GM21526 (cell line): ENCODE measurements around the gene TMEM30B.

ENCODE experiments used
- ATAC-seq: cut with Tn5 transposase; IDR thresholded peaks from one replicate; pipeline ENCODE4 v1.9.1; 2021; ENCODE audit warnings: moderate library complexity; ENCODE audit not compliant: unreplicated experiment, low FRiP score

TMEM30B gene

DNA sequence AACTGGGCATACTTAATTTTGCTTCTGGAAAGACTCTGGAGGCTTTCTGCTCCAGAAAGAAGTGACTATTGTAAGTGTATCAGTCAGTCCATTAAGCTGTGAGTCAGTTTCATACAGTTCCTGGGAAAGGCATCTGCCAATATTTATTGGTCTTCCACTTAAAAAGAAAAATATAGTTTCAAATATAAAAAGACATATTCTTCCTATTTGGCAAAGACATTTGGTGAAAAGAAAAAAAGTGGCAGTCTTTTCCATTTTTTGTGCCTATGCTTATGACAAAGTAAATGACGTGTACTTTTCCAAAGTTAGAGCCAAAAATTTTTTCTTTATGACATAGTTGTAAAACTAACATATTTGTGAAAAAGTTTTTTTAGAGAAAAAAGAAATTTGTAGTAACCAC lies 12.3 kb downstream of the TMEM30B start:
- ATAC-seq, result no peak

DNA sequence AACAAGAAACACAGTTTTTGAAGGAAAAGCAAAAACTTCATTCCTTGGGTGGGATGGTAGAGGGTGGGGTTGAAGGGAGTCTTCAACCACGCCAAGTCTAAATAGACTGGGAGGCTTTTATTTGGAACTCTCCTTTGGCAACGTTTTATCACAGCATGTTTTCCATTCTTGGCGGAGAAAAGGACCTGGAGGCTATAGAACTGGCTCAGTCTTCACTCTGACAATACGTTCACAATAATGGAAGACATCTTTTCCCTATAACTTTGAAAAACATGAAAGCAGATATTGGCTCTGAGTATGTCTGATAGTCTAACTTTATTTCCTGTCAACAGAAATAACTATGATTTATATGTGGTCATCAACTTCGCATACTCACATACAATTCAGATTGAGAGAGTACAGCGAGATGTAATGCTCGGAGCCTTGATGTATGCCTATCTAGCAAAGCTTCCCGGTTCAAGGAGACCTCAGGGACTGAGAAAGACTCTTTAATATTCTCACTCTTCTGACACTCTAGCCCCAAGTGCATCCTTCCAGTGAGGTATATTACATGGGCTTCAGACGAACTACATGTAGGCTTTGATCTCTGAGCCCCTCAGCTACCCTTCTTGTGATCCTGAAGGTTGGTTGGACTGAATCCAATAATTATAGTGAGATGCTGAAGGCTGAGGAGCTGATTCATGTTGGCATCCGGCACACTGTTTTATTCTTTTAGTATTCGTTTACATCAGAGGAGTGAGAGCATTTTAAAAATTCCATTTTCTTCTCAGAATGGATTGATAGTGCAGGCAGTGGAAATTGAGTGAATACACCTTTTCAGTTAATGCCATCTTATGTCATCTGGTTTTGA lies 14.0 kb downstream of the TMEM30B start:
- ATAC-seq, result no peak

DNA sequence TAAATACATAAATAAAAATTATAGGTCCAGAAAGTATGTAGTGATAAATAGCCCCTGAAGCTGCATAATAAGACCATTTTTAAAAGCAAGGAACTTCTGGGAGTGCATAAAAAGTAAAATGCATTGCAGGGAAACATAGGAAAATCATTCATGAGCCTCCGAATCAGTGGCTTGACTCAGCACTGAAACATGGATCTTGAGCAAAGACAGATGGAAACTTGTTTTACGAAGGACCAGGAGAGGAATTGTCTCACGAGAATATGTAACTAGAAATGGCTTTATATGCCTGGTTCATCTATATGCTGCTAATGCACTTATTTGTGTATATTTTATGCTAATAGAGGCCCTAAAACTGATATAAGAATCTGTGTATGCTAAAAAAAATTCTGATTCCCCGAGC lies 14.7 kb downstream of the TMEM30B start:
- ATAC-seq, result no peak

DNA sequence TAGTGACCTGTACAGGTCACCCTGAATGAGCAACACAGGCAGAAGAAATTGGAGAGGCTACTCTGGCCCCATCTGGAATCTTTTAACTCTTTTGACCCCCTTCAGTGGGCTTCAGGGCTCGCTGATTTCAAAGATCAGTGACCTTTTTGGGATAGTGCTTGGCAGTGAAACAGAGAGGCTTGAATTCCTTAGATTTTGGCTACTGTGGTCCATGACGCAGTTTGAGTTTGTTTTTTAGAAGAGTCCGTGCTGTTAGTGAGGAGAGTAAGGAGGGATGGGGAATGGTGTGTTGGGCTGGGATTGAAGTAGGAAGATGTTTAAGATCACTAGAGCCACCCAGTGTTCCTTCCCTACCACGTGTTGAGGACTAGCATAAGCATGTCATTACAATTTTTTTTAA lies 16.5 kb downstream of the TMEM30B start:
- no peak for ATAC-seq

DNA sequence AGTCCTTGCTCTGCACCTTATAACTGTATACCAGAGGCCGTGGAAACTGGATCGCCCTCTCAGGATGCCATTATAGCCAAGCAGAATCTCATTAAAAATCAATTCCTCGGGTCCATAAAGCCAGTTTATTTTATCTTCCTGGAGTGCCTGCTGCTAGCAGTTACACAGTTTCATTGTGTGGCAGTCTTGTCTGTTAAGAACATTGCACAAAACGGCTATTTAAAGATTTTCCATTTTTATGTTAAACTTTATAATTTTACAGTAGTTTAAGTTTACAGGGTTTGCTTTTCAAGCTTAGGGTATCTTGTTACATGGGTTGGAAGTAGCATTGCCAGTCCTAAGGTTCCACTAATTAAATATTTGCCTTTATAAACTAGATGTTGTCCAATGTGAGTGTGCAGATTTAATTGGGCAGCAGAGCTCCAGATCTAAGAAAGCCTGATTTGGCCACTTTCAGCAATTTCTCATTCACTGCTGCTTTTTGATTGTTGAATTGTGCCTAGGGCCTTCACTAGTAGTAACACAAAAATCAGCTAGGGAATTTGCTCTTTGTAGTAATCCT lies 17.0 kb downstream of the TMEM30B start:
- ATAC-seq, result no peak

DNA sequence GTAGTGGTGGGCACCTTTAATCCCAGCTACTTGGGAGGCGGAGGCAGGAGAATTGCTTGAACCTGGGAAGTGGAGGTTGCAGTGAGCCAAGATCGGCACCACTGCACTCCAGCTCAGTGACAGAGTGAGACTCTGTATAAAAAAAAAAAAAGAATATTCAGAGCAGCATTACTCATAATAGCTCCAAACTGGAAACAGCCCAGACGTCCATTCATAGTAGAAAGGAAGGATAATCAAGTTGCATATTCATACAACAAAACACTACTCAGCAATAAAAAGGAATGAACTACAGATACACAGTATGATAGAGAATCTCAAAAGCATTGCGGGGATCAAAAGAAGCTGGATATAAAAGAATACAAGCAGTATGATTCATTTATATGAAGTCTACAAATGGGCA lies 19.1 kb downstream of the TMEM30B start:
- ATAC-seq, result no peak

DNA sequence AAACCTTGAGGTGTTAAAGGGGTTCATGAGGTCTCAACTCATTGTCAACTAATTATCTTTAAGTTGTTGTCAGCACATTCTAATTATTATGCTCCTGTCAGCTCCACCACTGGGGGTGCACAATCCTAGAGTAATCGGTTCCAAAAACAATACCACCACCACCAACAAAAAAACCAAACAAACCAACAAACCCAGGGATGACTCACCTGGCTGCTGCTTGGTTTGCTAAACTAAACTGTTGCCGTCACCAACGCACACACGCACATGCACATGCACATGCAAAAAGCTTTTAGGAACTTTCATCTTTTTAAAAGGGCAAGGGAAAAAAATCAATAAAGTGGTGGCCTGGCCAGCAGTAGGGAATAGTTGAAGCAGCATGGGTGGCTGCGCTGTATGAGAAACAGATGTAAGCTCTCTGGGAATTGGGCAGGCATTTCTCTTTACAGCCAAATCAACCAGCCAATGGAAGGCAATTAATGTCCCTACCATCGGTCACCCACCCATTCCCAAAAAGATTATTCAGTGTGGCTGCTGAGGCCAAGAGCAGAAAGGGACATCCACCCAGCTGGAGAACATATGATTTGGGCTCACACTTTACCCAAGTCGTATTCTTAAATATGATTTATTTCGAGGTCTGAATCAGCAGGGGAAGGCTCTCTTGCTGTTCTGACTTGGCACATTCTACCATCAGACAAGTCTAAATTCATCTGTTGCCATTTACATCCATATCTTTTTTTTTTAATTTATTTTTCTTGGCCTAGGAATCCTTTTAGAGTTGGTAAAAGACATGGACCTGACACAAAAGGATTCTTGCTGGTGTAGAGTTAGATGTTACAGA lies 20.0 kb downstream of the TMEM30B start:
- no peak for ATAC-seq

DNA sequence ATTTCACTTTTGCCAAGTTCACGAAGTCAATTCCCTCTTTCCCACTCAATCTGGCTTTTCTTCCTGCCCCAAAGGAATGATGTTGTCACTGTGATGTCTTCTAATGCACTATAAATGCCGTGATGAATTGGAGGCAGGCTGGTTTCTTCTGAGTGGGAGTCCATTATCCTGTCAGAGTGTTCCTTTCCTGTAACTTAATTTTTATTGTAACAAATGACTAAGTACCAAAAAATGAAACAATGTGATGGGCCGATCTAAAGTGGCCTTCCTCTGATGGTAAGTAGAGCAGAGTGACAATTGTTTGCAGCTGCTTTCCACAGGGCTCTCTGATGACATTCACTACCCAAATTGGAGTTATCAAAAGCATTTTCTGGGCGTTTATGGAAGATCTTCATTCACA lies 22.2 kb downstream of the TMEM30B start:
- no peak for ATAC-seq

DNA sequence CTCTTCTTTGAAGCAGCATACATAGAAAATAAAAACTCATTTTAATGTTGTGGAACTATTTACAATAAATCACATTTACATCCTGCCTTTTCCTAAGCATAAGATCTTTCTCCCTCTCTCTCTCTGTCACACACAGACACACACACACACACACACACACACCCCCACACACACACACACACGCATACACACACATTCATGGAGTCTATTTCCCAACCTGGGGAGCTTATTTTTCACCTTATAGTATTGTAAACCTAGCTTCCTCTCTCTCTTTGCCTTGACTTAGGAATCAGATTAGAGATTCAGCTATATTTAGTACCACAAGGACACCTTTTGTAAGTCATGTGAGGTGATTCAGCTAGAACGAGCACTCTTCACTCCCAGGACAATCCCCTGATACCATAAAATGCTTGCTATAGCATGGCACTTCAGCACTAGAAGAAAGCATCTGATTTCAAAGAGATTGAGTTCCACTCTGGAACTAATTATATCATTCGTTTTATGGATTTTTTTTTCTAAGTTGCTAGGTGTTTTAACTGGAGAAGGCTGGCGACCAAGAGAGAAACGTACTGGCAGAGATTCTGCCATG lies 23.6 kb downstream of the TMEM30B start:
- ATAC-seq, result no peak

DNA sequence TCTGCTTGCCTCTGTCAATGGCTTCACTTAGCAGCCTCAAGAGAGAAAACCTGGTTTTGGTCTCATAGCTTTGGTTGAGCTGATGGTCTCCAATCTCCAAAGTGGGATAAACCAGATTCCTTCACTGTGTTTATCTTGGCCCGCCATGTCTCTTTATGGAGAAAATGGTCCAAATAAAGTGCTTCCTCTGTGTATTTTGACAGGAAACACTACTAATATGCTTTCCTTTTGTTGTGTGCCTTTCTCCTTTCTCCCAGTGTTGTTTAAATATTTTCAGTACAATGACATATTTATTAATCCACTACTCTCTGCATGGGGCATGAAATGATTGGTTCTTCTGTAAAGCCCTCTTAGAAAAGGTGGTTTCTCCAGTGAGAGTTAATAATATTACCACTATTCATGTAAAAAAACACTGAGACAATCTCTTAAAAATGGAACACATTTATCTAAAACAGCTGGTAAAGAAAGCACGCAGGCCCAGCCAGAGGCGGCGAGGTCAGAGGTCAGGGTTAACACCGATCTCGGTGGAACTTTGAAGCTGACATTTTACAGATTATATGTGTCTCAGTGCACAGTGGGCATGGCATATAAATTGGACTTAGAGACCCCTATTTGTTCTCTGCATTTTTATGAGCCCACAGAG lies 24.2 kb downstream of the TMEM30B start:
- ATAC-seq, result no peak

DNA sequence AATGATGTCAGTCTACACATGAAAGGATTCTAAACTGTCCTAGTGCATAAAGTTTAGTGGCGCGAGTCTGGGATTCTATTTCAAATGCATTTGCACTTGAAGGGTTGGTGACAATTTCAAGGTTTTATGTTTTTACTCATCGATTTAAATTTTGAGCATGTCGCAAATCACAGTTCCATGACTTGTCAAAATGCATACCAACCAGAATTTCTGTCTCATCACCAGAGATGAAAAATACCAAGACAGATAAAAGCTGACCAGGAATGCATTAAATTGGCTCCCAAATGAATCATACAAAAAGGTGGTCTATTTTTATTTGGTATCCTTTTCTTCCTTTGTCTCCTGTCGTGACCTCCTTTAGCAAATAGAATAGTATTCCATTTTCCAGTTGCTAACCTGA lies 25.2 kb downstream of the TMEM30B start:
- no peak for ATAC-seq

DNA sequence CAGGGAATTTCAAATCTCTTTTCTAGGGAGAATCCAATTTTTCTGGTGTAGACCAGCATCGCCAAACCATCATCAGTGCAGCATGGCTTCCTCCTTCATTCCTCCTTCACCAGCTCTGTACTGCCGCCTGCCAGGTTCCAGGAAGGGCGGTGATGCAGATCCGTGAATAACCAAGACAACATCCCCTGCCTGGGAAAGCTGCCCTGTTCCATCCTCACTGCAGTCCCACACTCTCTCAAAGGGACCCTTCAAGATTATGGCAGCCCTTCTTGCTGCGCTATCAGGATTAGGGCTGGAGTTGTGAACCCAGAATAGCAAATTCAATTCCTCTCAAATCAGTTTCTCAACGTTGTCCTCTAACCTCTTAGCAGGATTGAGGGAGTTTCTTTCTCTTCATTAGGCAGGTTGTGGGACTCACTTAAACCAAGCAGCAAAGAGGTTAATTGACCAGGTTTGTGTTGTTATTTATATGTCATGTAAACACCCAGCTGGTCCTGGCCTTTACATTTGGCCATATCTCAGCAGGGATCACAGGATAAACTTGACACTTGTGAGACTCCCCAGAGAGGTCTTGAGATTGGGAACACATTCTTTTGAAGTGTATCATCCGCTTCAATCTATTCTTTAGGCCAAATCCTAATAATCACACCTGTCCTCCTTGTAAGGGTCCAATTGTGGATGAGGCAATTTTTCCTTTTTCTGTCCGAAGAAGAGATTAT lies 26.2 kb downstream of the TMEM30B start:
- no peak for ATAC-seq

DNA sequence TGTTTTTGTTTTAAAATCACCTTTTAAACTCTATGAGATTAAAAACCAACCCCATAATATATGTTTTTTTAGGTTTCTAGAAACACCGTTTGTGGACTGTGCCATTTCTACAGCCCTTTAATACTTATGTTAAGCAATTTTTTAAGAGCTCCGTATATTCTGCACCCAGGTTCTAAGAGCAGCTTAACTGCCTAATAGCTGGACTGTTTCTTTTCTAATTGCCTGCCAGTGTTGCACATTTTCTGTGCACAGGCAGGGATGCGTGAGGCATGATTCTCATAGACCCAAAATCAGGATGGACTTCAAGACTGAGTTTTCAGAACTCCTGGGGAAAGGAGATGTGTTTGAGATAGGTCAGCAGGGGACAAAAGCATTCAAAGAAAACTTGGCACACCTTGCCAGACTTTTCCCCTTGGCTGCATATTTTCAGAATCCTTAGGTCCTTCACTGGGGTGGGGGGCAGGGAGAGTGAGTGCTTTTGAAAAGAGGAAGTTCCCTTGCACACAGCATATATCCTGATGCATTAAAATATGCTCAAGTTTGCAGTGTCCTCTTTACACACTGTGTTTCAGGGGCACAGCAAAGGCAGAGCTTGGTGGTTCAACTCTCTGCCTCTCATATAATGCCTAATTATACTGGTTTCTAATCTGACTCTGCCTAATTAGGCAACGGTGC lies 27.9 kb downstream of the TMEM30B start:
- ATAC-seq, result no peak

DNA sequence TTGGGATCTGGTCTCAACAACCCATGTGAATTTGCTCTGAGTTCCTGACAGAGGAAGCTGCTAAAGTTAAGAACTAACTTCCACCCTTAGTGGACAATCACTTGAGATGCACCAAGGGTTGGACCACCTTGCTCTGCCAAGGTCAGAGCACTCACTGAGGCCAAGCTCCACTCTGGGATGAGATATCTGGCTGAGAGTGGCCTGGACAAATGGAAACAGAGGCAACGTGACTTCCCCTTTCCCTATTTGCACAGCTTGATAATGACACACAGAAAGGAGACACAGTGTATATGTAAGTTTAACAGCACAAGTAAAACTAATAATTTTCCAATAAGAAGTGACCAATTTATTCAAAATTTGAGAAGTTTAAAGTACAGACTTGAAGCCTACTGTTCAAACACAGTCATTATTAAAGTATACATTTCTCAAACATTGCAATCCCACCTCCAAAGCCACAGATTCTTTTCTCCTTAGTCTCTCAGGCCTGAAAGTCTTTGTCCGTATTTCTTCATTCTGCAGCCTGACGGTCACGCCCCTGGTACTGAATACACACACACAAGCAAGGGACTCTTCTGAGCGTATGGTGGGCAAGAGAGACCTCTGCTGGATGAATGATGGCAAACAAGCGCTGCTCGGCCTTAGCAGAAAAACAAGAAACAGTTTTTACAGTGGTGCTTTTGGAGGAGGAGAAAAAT lies 28.6 kb downstream of the TMEM30B start:
- ATAC-seq, result peak; percentile 94

DNA sequence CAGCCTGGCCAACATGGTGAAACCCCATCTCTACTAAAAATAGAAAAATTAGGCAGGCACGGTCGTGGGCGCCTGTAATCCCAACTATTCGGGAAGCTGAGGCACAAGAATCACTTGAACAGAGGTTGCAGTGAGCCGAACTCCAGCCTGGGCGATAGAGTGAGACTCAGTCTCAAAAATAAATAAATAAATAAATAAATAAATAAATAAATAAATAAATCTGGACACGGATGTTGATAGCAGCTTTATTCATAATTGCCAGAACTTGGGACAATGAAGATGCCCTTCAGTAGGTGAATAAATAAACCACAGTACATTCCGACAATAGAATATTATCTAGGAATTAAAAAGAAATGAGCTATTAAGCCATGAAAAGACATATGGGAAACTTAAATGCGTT lies 31.1 kb downstream of the TMEM30B start:
- ATAC-seq, result no peak

DNA sequence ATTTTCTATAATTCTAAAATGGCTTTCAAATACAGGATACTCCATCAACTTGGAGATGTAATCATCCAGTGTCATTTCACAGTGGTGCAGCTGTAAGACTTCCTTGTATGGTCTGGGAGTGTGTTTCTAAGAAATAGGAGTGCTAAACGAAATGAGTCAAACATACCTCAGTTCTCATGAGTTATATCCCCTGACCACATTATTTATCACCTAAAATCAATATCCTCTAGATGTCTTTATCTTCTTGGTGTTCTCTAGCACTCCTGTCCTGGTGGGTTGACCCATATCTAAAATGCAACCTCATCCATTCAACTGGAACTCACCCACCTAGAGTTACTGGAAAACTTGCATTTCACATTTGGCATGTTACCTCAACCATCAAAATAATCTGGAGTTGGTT lies 33.2 kb downstream of the TMEM30B start:
- ATAC-seq, result no peak

DNA sequence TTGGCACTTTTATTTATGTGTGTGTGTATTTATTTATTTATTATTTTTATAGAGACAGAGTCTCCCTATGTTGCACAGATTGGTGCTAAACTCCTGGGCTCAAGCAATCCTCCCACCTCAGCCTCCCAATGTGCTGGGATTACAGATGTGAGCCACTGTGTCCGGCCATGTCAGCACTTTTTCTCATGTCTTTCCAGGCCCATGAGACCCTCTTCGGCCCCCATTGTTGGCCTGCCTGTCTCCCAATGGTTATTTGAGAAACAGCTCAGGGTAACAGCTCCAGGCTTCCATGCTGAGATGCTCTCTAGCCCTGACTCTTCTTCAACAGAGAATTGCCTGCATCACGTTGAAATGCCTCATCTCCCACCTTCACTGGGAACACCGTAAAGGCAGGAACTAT lies 34.4 kb downstream of the TMEM30B start:
- no peak for ATAC-seq

DNA sequence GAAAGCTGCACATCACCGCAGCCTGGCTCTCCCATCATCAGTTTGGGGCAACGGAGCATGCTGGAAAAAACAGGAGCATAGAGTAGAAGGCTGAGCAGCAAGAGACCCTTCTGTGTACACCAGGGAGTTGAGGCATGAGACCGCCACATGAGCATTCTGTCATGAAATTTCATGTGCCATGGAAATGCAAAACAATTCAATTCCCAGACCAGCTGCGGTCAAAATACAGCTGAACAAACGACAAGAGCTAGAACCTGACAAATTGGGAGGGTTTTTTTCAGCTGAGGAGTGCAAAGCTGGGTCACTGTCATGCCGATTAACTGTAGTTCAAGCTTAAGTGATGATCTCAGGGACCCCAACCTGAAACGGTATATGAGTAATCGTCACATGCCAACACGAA lies 37.1 kb downstream of the TMEM30B start:
- ATAC-seq, result no peak

DNA sequence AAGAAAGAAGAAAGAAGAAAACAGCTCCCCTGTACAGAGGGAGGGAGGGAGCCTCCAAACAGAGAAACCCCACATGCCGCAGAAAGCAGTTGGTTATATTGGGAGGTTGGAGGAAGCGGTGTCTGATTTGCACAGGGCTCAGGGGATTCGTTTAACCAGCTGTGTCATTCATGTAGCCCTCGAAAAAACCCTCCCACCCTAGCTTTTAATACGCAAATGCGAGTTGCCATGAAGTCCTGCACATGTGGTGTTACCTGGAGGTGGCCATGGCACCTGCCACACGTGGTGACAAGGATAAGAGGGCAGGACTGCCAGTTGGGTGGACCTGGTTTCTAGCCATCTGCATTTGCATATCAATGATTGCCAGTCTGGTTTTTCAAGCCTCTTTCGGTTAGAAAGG lies 40.9 kb downstream of the TMEM30B start:
- no peak for ATAC-seq
